Testis (tissue), 3 donors: ENCODE results near the gene ANKRD55. TPM values are rescaled to one million over a fixed set of nuclear protein-coding genes. Genes with fewer than 3 reads are reported as not detected.
"Not testable (repeated sequence)": the region's sequence is repeated elsewhere in the genome, so short reads cannot be mapped to it uniquely, and the experiment has no call there.

Source experiments
- DNase-seq: peaks from one replicate; pipeline ENCODE4 v3.0.0-alpha.2; 2019
- H3K27ac ChIP-seq, 2 donors: fragments of 200-600 bp; sonication (generic); one replicate each; pipeline ENCODE4 v1.5.1; 2019
- H3K27me3 ChIP-seq: fragments of 200-600 bp; sonication (generic); one replicate; pipeline ENCODE4 v1.5.1; 2019
- H3K36me3 ChIP-seq: fragments of 200-600 bp; sonication (generic); one replicate; pipeline ENCODE4 v1.5.1; 2017; ENCODE audit warnings: low read depth; ENCODE audit errors: missing control alignments
- H3K4me1 ChIP-seq: fragments of 200-600 bp; sonication (generic); one replicate; pipeline ENCODE4 v1.5.1; 2019
- H3K4me3 ChIP-seq, 2 donors: fragments of 200-600 bp; sonication (generic); one replicate each; pipeline ENCODE4 v1.5.1; 2017 to 2019
- H3K9me3 ChIP-seq: fragments of 200-600 bp; sonication (generic); one replicate; pipeline ENCODE4 v1.5.1; 2017
- POLR2A ChIP-seq: fragments of 450-650 bp; IDR thresholded peaks from one replicate; pipeline ENCODE4 v1.6.1; 2017; ENCODE audit warnings: antibody characterized with exemption, mild to moderate bottlenecking, moderate library complexity
- WGBS, 2 donors: methylation state at CpG; one replicate each; pipeline ENCODE4 v1.1.5; 2018; 5-methylcytosine and 5-hydroxymethylcytosine counted together
- intact Hi-C: fragments of 100-400 bp; cut with DNase I; formaldehyde crosslinking; loops from one replicate; pipeline ENCODE4 v1.15.1; 2023; ENCODE audit warnings: low total_unique reads
- polyA plus RNA-seq: library from polyadenylated mRNA; stranded (reverse); fragments of 350-450 nt; fragmentation: Illumina TruSeq; extraction: RNeasy Lipid Tissue Mini Kit (QIAGEN cat#74804); gene quantifications from one replicate; pipeline ENCODE4 v1.2.3, GENCODE V29; 2014; ENCODE audit warnings: low read depth, low replicate concordance; ENCODE audit not compliant: insufficient read depth
- total RNA-seq, 2 donors: library from RNA; depleted of rRNA; stranded (reverse); fragments of >200 nt; gene quantifications; one replicate each; pipeline ENCODE4 v1.2.3, GENCODE V29; 2016
- TF ChIP-seq, protein P1 (sequence below), 3 experiments: fragments of 450-650 bp in 2 of 3; fragments of 200-600 bp in 1 of 3; sonication (generic) in 1 of 3; IDR thresholded peaks; one replicate each; pipeline ENCODE4 v1.5.1; 2016 to 2019; ENCODE audit warnings: antibody characterized with exemption in 3 of 3, mild to moderate bottlenecking in 2 of 3, moderate library complexity in 1 of 3

Gene ANKRD55
- total and polyA plus RNA-seq, 3 donors from 2014 or later = 6.1 to 28.1 (median 6.2) TPM

DNA sequence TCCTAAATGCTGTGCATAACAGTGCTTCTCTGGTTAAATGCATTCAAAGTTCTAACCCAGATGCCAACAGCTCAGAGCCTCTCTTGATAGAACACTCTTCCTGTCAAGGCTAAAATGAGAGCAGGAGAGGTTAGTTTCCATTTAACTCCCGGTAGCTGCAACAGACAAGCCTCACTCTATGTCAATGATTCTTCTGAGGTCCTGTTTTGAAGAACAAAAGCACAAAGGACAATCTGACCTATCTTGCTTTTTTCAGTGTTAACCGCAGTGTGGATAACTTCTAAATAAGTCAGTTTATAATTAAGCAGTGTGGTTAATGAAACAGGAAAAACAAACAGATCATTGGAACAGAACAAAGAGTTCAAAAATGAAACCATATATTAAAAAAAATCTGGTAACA, 80.7 kb downstream of the ANKRD55 start:
- no peak overlapping the region for H3K27ac ChIP-seq
- H3K4me1 ChIP-seq = peaks cover 2% of the 10 kb centered on the region
- H3K9me3 ChIP-seq = no peaks in the 10 kb centered on the region
- no peak for TF ChIP-seq POLR2A
- TF ChIP-seq, protein P1, sequence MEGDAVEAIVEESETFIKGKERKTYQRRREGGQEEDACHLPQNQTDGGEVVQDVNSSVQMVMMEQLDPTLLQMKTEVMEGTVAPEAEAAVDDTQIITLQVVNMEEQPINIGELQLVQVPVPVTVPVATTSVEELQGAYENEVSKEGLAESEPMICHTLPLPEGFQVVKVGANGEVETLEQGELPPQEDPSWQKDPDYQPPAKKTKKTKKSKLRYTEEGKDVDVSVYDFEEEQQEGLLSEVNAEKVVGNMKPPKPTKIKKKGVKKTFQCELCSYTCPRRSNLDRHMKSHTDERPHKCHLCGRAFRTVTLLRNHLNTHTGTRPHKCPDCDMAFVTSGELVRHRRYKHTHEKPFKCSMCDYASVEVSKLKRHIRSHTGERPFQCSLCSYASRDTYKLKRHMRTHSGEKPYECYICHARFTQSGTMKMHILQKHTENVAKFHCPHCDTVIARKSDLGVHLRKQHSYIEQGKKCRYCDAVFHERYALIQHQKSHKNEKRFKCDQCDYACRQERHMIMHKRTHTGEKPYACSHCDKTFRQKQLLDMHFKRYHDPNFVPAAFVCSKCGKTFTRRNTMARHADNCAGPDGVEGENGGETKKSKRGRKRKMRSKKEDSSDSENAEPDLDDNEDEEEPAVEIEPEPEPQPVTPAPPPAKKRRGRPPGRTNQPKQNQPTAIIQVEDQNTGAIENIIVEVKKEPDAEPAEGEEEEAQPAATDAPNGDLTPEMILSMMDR (IDR thresholded peaks at IDR 0.05) = no peak
- H3K27me3 ChIP-seq = no peaks in the 10 kb centered on the region
- H3K36me3 ChIP-seq = no peaks in the 10 kb centered on the region
- H3K4me3 ChIP-seq = no peak overlapping the region
- 34 to 49% methylated on average over 2 of the region's 2 CpGs for WGBS, 2 donors
- intact Hi-C loops = no loop called here
- DNase-seq = no peak

DNA sequence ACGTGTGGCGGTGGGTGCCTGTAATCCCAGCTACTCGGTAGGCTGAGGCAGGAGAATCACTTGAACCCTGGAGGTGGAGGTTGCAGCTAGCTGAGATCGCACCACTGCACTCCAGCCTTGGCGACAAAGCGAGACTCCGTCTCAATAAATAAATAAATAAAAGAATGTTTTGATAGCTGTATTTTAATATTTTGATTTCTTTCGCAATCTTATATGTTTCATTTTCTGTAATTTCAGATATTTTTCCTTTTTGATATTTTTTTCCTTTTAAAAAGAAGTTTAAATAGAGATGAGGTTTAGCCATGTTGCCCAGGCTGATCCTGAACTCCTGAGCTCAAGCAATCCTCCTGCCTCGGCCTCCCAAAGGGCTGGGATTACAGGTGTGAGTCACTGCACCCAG, 82.4 kb downstream of the ANKRD55 start:
- H3K27me3 ChIP-seq, DNase-seq, H3K4me3 ChIP-seq, H3K27ac ChIP-seq, H3K36me3 ChIP-seq, intact Hi-C loops, H3K4me1 ChIP-seq, H3K9me3 ChIP-seq: not testable (repeated sequence)
- 93 to 96% methylated on average over 9 of the region's 9 CpGs for WGBS, 2 donors

DNA sequence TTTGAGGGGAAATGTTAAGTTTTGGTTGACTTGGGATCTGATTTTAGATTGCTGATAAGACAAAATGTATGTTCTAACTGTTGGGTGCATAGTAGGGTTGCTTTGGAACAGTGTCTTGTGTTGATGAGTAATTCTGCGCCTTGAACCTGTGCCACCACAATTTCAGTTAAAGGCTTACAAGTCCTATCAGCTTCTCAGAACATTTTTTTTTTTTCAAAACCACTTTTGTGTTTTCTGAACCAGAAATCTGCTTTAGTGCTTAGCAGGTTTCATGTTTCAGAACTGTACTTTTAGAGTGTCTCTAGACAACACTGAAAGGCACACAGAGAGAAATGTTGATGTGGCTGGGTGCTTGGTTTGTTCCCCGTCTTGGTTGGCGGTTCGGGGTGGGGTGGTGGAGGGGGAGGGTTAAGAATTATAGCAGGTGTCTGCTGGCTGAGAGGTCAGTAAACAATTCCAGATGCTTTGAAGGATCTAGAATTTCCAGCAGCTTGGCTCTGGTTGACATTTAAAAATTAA, 84.6 kb downstream of the ANKRD55 start:
- no peaks in the 10 kb centered on the region for H3K36me3 ChIP-seq

DNA sequence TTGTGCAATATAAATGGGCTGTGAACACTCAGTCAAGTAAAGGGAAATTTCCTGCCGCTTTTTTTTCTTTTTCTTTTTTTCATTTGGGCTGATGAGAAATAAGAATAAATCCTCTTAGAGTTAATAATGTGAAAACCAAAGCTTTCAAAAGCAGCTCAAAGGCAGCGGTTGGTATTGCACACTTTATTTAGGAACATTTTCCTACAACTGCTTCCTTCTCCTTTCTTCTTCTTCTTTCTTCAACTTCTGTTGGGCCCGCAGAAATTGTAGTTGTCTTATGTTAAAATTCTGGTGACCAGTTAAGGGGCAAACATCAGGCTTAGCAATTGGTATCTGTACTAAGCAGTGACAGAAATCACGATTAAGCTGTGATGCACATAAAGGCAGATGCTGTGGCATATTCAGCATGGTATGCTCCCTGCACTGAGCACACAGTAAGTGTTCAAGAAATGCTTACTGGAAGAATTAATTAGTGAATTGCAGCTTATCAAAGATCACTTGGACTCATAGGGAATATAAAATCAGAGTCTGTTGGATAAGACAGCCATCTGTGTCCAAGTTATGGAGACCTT, 85.4 kb downstream of the ANKRD55 start:
- no peak for DNase-seq
- 89 to 92% methylated on average over 4 of the region's 4 CpGs for WGBS, 2 donors
- H3K9me3 ChIP-seq = no peaks in the 10 kb centered on the region
- H3K27ac ChIP-seq = no peak overlapping the region
- intact Hi-C loops = no loop called here
- H3K27me3 ChIP-seq = no peaks in the 10 kb centered on the region
- H3K4me1 ChIP-seq = no peaks in the 10 kb centered on the region
- TF ChIP-seq, protein P1 (IDR thresholded peaks at IDR 0.05) = no peak
- TF ChIP-seq POLR2A = no peak
- no peaks in the 10 kb centered on the region for H3K36me3 ChIP-seq
- no peak overlapping the region for H3K4me3 ChIP-seq

More for the DNA sequence above, 84.6 kb downstream of the ANKRD55 start:
- Histone ChIP-seq H3K9me3 (no peaks in the 10 kb centered on the region), H3K27ac (no peak overlapping the region), H3K4me1 (no peaks in the 10 kb centered on the region), H3K4me3 (no peak overlapping the region), H3K27me3 (no peaks in the 10 kb centered on the region)
- no peak for TF ChIP-seq POLR2A
- TF ChIP-seq, protein P1 (IDR thresholded peaks at IDR 0.05) = no peak
- intact Hi-C loops = no loop called here
- DNase-seq = no peak
- WGBS, 2 donors = 73 to 75% methylated on average over 4 of the region's 4 CpGs

DNA sequence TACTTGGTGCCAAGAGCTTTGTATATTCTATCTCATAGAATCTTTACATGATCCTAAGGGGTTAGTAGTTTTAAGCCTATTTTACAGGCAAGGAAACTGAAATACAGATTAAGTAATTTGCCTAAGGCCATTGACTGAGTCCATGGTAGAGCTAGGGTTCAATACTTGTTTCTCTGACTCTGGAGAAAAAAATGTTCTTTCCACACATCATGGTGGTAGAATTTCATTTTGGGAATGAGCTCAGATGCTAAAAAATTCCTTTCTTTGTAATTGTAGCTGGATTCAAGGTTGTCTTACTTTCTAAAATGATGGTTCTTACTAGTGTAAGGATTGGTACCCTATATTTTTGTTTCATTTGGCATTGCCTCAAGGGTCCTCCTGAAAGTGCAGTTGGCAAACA, 86.0 kb downstream of the ANKRD55 start:
- DNase-seq = no peak
- no peaks in the 10 kb centered on the region for H3K36me3 ChIP-seq
- H3K4me3 ChIP-seq = no peak overlapping the region
- H3K27ac ChIP-seq = no peak overlapping the region
- intact Hi-C loops = no loop called here
- H3K4me1 ChIP-seq = no peaks in the 10 kb centered on the region
- no peak for TF ChIP-seq POLR2A
- TF ChIP-seq, protein P1 (IDR thresholded peaks at IDR 0.05) = no peak
- H3K27me3 ChIP-seq = no peaks in the 10 kb centered on the region
- H3K9me3 ChIP-seq = no peaks in the 10 kb centered on the region
